ENCODE results near the gene SALL3.

DNA sequence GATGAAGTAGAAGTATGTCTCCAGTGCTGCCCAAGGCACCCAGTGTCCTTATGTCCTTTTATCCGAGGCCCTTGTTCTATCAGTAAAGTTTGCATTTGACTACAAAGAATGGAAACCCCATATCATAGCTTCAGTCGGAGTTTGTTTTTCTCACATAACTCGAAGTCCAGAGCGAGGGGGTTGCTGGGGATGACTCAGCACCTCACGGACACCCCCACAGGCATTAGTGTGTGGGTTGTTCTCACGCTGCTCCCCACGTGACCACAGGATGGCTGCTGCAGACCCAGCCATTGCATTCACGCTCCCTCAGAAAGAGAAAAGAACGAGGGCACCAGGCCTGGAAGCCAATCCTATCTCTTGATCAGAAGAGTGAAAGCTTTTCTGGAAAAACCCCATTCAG, 27.8 kb downstream of the SALL3 start:
- TF ChIP-seq POLR2A (IDR thresholded peaks at IDR 0.05; ENCODE audit: low read depth, low read length) = no peak
- no peak for TF ChIP-seq POLR2AphosphoS5 (IDR thresholded peaks at IDR 0.05; ENCODE audit: low read depth, low read length)

Data from GM12892 (cell line).